Esophagus squamous epithelium (tissue), 4 donors: ENCODE results near the gene DPRX.

Experiments used
- CTCF ChIP-seq, 6 experiments: fragments of 450-650 bp in 4 of 6; fragments of 200-600 bp in 2 of 6; sonication (generic) in 2 of 6; IDR thresholded peaks; one replicate each; pipeline ENCODE4 v1.5.1; 2016 to 2019; ENCODE audit warnings: antibody characterized with exemption in 6 of 6, mild to moderate bottlenecking in 4 of 6, moderate library complexity in 4 of 6
- POLR2A ChIP-seq, 4 donors: fragments of 450-650 bp; IDR thresholded peaks; one replicate each; pipeline ENCODE4 v1.6.1; 2017; ENCODE audit warnings: antibody characterized with exemption in 4 of 4, mild to moderate bottlenecking in 4 of 4, moderate library complexity in 3 of 4

- TF ChIP-seq CTCF (IDR thresholded peaks at IDR 0.05) (no peak), POLR2A (IDR thresholded peaks at IDR 0.05) (no peak)
Observed at GRCh38 chr19:53598361-53598760, 33.4 kb upstream of the DPRX start.
